K562 (cell line): ENCODE measurements around the gene COX7A2. TPM values are rescaled to one million over a fixed set of nuclear protein-coding genes. Genes with fewer than 3 reads are reported as not detected.

Experiments used
- ATAC-seq: fragments of 200-7000 bp; cut with Tn5 transposase; 3 replicates; pipeline ENCODE4 v1.9.1; 2020; ENCODE audit warnings: moderate library complexity
- BruUV-seq: library from RNA; stranded (reverse); fragments of 400-500 nt; replicated peaks from 2 replicates; lab custom pipeline; 2021; lab: Mats Ljungman, UMichigan
- CTCF ChIA-PET: fragments of 300-600 bp; formaldehyde crosslinking; extraction: SDS; loops from one replicate; lab custom pipeline; 2021; ENCODE audit warnings: low intra/inter-chr PET ratio; lab: Yijun Ruan, JAX
- POLR2A ChIA-PET: fragments of 300-600, 350-650 bp; sonication (Branson Sonifier 250); formaldehyde crosslinking; extraction: SDS; loops from one replicate; lab custom pipeline; 2021; ENCODE audit warnings: antibody characterized with exemption, inconsistent platforms; lab: Yijun Ruan, JAX
- DNase-seq, 4 experiments: peaks; one replicate each; pipeline versions ENCODE4 v3.0.0 to v3.0.0-alpha.2; 2011 to 2018; ENCODE audit warnings: low spot score in 3 of 4, mixed read lengths in 3 of 4; ENCODE audit errors: extremely low read depth in 1 of 4
- FAIRE-seq: peaks from 2 replicates; lab custom pipeline; 2011; peaks lifted over from hg19 to GRCh38; lab: Jason Lieb, UNC
- H2AFZ ChIP-seq: 2 replicates; pipeline ENCODE4 v1.6.0; 2011; ENCODE audit warnings: low read depth, low read length, control low read depth, inconsistent platforms
- H3K27ac ChIP-seq: fragments of 200-600 bp; 3 replicates; pipeline ENCODE4 v1.8.0; 2011; ENCODE audit warnings: low read depth, mild to moderate bottlenecking, control low read depth, inconsistent platforms, low read length, moderate library complexity, mixed read lengths; ENCODE audit errors: extremely low read depth
- H3K27me3 ChIP-seq, 2 experiments: fragments of 300-600 bp in 1 of 2; 2 replicates in 1 of 2; 3 replicates in 1 of 2; pipeline versions ENCODE4 v1.6.0 to v1.8.0; 2011; ENCODE audit warnings: inconsistent platforms in 2 of 2, low read length in 2 of 2, mild to moderate bottlenecking in 1 of 2, mixed read lengths in 1 of 2, moderate library complexity in 1 of 2; ENCODE audit not compliant: control insufficient read depth in 2 of 2, insufficient read depth in 2 of 2
- H3K36me3 ChIP-seq: fragments of 300-600 bp; 3 replicates; pipeline ENCODE4 v1.8.0; 2011; ENCODE audit warnings: mild to moderate bottlenecking, low read length, inconsistent platforms; ENCODE audit not compliant: control insufficient read depth, insufficient read depth
- H3K4me1 ChIP-seq, 2 experiments: fragments of 200-600 bp in 1 of 2; replicated peaks in 1 of 2; 2 replicates in 1 of 2; 3 replicates in 1 of 2; pipeline versions ENCODE4 v1.5.1 to v1.8.0; 2011; ENCODE audit warnings: inconsistent platforms in 2 of 2, low read length in 2 of 2, mild to moderate bottlenecking in 1 of 2, mixed read lengths in 1 of 2, moderate library complexity in 1 of 2; ENCODE audit not compliant: control insufficient read depth in 2 of 2, insufficient read depth in 2 of 2
- H3K4me2 ChIP-seq: 2 replicates; pipeline ENCODE4 v1.6.1; 2011; ENCODE audit warnings: low read length, control low read depth, inconsistent platforms, mixed read lengths; ENCODE audit not compliant: insufficient read depth
- H3K4me3 ChIP-seq: fragments of 200-600 bp; sonication (generic), shearing (Covaris generic); 2 replicates; pipeline ENCODE4 v1.5.1; 2016; ENCODE audit warnings: control low read depth, inconsistent platforms
- H3K79me2 ChIP-seq: fragments of 200-600 bp; 3 replicates; pipeline ENCODE4 v1.8.0; 2011; ENCODE audit warnings: low read length, inconsistent platforms; ENCODE audit not compliant: control insufficient read depth, insufficient read depth
- H3K9ac ChIP-seq, 2 experiments: 2 replicates each; pipeline versions ENCODE4 v1.6.0 to v1.6.1; 2011; ENCODE audit warnings: low read depth in 2 of 2, low read length in 2 of 2, control low read depth in 1 of 2, inconsistent platforms in 1 of 2, mild to moderate bottlenecking in 1 of 2, mixed read lengths in 1 of 2; ENCODE audit not compliant: insufficient read depth in 1 of 2
- H3K9me1 ChIP-seq: one replicate; pipeline ENCODE4 v1.6.0; 2011; ENCODE audit warnings: inconsistent platforms, mild to moderate bottlenecking, low read length, moderate library complexity; ENCODE audit not compliant: control insufficient read depth, insufficient read depth
- H3K9me3 ChIP-seq: replicated peaks from 2 replicates; pipeline ENCODE4 v1.5.1; 2011; ENCODE audit warnings: low read depth, low read length, inconsistent platforms; ENCODE audit not compliant: control insufficient read depth, insufficient read depth
- H4K20me1 ChIP-seq: replicated peaks from 2 replicates; pipeline ENCODE4 v1.6.1; 2011; ENCODE audit warnings: low read length, inconsistent platforms, mixed read lengths; ENCODE audit not compliant: control insufficient read depth, insufficient read depth
- CREM ChIP-seq: IDR thresholded peaks from 2 replicates; pipeline ENCODE4 v1.6.1; 2014; ENCODE audit warnings: antibody characterized with exemption, low read depth
- ETV1 ChIP-seq: fragments of 450-650 bp; conservative IDR thresholded peaks from 2 replicates; pipeline ENCODE4 v1.6.1; 2016; ENCODE audit warnings: missing genetic modification characterization, control low read depth, low read depth, missing compliant biosample characterization
- POLR2H ChIP-seq: IDR thresholded peaks from 2 replicates; pipeline ENCODE4 v1.6.1; 2016; ENCODE audit warnings: missing genetic modification characterization, low read depth, mild to moderate bottlenecking, control low read depth, missing compliant biosample characterization, moderate library complexity
- WGBS: fragments of 100-300 bp; shearing (Covaris generic); methylation state at CpG from one replicate; pipeline ENCODE4 v1.1.6; 2016; ENCODE audit warnings: low coverage, mixed read lengths; ENCODE audit not compliant: insufficient coverage; ENCODE audit errors: missing lambda C conversion rate; 5-methylcytosine and 5-hydroxymethylcytosine counted together
- in situ Hi-C: fragments of 300-500 bp; cut with MboI; formaldehyde crosslinking; loops from 4 replicates; pipeline ENCODE4 v1.15.0; 2018; ENCODE audit warnings: inconsistent platforms, mixed read lengths
- intact Hi-C: fragments of 100-400 bp; cut with micrococcal nuclease; formaldehyde crosslinking; loops from 2 replicates; pipeline ENCODE4 v1.14.2; 2022
- polyA plus RNA-seq, 8 experiments: library from polyadenylated mRNA; depleted of rRNA in 4 of 8; stranded (reverse) in 5 of 8; unstranded in 3 of 8; fragments of >200 nt; fragmentation: Nextera tagmentation in 2 of 8; fragmentation: Illumina TruSeq in 1 of 8; extraction: Ambion mirVana in 2 of 8; extraction: Trizol in 1 of 8; gene quantifications; 2 replicates each; pipeline versions ENCODE4 v1.2.1 to v1.2.3, GENCODE V29; 2011 to 2014; ENCODE audit warnings: inconsistent platforms in 1 of 8, missing spikeins in 1 of 8
- total RNA-seq, 7 experiments: library from RNA; depleted of rRNA in 6 of 7; stranded (reverse); fragments of >200 nt in 6 of 7; fragmentation: Illumina TruSeq in 2 of 7; extraction: Trizol in 2 of 7; gene quantifications; 2 replicates each; pipeline versions ENCODE4 v1.2.1 to v1.2.3, GENCODE V29; 2011 to 2021; ENCODE audit warnings: low replicate concordance in 1 of 7
- TF ChIP-seq, protein P1 (sequence below): sonication (generic); formaldehyde crosslinking; IDR thresholded peaks from 2 replicates; pipeline ENCODE4 v1.8.0; 2023; ENCODE audit warnings: missing genetic modification reagents, mild to moderate bottlenecking, borderline replicate concordance

The COX7A2 gene
- total and polyA plus RNA-seq, 9 of the 15 experiments (the other 6 are each of a cell fraction or from before 2014, with no cell fraction given): 234 to 2,216 (median 585) TPM

DNA sequence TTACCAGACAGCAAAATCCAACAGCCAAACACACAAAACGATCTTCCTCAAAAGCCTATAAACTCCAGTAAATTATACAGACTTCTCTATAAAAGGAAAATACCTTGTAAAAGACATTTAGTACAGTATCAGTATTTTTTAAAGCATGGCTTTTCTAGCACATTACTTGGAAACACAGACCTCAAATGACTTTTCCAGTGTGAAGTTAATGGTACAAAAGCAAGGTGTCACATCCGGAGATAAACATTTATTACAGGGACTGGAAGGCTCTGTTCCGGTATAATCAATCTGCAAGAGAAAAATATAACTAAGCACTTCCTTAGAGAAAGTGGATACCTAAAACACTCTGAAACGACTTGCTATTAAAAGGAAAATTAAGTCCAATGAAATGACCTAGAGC is 23.9 kb upstream of the COX7A2 start:
- no peak overlapping the region for H3K4me2 ChIP-seq
- H3K27ac ChIP-seq: no peak overlapping the region
- intact Hi-C loops (no loop called here), in situ Hi-C loops (loop anchor here (10.0 kb wide), 1 partner anchor 257 kb away; no protein-coding TSS in a partner anchor)
- H3K4me3 ChIP-seq: no peak overlapping the region
- H3K79me2 ChIP-seq: peaks cover 52% of the 10 kb centered on the region
- WGBS: 48% methylated on average over 4 of the region's 4 CpGs
- H3K4me1 ChIP-seq: no peaks in the 10 kb centered on the region
- BruUV-seq: no TSS peak
- no peaks in the 10 kb centered on the region for H3K9me3 ChIP-seq
- H4K20me1 ChIP-seq: 0 out of 2 replicates have a peak, but pooled peaks cover 3% of the 10 kb centered on the region
- peaks cover 21% of the 10 kb centered on the region for H3K36me3 ChIP-seq
- H3K9me1 ChIP-seq: no peaks in the 10 kb centered on the region
- ATAC-seq (no peak), FAIRE-seq (no peak), DNase-seq (no peak)
- no peaks in the 10 kb centered on the region for H3K27me3 ChIP-seq
- no peak overlapping the region for H2AFZ ChIP-seq
- no peak overlapping the region for H3K9ac ChIP-seq
- POLR2A ChIA-PET: interaction anchor here (1.0 to 1.1 kb wide), 2 partner anchors 12 kb away, joined by 3 read pairs; no protein-coding TSS in a partner anchor
- TF ChIP-seq ETV1 (tag): peak; percentile 77
- TF ChIP-seq, protein P1, sequence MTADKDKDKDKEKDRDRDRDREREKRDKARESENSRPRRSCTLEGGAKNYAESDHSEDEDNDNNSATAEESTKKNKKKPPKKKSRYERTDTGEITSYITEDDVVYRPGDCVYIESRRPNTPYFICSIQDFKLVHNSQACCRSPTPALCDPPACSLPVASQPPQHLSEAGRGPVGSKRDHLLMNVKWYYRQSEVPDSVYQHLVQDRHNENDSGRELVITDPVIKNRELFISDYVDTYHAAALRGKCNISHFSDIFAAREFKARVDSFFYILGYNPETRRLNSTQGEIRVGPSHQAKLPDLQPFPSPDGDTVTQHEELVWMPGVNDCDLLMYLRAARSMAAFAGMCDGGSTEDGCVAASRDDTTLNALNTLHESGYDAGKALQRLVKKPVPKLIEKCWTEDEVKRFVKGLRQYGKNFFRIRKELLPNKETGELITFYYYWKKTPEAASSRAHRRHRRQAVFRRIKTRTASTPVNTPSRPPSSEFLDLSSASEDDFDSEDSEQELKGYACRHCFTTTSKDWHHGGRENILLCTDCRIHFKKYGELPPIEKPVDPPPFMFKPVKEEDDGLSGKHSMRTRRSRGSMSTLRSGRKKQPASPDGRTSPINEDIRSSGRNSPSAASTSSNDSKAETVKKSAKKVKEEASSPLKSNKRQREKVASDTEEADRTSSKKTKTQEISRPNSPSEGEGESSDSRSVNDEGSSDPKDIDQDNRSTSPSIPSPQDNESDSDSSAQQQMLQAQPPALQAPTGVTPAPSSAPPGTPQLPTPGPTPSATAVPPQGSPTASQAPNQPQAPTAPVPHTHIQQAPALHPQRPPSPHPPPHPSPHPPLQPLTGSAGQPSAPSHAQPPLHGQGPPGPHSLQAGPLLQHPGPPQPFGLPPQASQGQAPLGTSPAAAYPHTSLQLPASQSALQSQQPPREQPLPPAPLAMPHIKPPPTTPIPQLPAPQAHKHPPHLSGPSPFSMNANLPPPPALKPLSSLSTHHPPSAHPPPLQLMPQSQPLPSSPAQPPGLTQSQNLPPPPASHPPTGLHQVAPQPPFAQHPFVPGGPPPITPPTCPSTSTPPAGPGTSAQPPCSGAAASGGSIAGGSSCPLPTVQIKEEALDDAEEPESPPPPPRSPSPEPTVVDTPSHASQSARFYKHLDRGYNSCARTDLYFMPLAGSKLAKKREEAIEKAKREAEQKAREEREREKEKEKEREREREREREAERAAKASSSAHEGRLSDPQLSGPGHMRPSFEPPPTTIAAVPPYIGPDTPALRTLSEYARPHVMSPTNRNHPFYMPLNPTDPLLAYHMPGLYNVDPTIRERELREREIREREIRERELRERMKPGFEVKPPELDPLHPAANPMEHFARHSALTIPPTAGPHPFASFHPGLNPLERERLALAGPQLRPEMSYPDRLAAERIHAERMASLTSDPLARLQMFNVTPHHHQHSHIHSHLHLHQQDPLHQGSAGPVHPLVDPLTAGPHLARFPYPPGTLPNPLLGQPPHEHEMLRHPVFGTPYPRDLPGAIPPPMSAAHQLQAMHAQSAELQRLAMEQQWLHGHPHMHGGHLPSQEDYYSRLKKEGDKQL (CRISPR knock-in tag): no peak
- no peak for TF ChIP-seq CREM
- TF ChIP-seq POLR2H: 0 out of 2 replicates have a peak, but pooled peaks have one; percentile 27
- CTCF ChIA-PET: interaction anchor here (1.1 to 3.4 kb wide), 3 partner anchors 21 to 259 kb away, joined by 3 to 25 read pairs (median 5); no protein-coding TSS in a partner anchor
